ENCODE data around the gene PDGFB.
A peak's percentile ranks its signal among the peaks of the same experiment; 100 is the strongest.

Gene PDGFB

GRCh38 chr22:39238966-39239505 is 5.7 kb downstream of the PDGFB start:
- no peak for DNase-seq

GRCh38 chr22:39238561-39238960 is 6.2 kb downstream of the PDGFB start:
- no peak for DNase-seq

- no peak for DNase-seq
Measured at GRCh38 chr22:39238101-39238466, 6.7 kb downstream of the PDGFB start.

GRCh38 chr22:39237318-39238100 is 7.3 kb downstream of the PDGFB start:
- peak; percentile 45 for DNase-seq

GRCh38 chr22:39236321-39237317 is 8.2 kb downstream of the PDGFB start:
- DNase-seq, result peak; percentile 96

GRCh38 chr22:39234867-39235687 is 9.7 kb downstream of the PDGFB start:
- peak; percentile 43 for DNase-seq

GRCh38 chr22:39234472-39234787 is 10.4 kb downstream of the PDGFB start:
- DNase-seq, result peak; percentile 36

- no peak for DNase-seq
Measured at GRCh38 chr22:39233710-39234471, 10.9 kb downstream of the PDGFB start.

- DNase-seq, result no peak
Measured at GRCh38 chr22:39232806-39233709, 11.7 kb downstream of the PDGFB start.

- no peak for DNase-seq
Measured at GRCh38 chr22:39232246-39232645, 12.5 kb downstream of the PDGFB start.

GRCh38 chr22:39231197-39231950 is 13.4 kb downstream of the PDGFB start:
- DNase-seq, result no peak

GRCh38 chr22:39230261-39231196 is 14.3 kb downstream of the PDGFB start:
- DNase-seq, result no peak

GRCh38 chr22:39229688-39230260 is 15.0 kb downstream of the PDGFB start:
- DNase-seq, result no peak

GRCh38 chr22:39229075-39229474 is 15.7 kb downstream of the PDGFB start:
- DNase-seq, result no peak

GRCh38 chr22:39227542-39228272 is 17.1 kb downstream of the PDGFB start:
- DNase-seq, result no peak

GRCh38 chr22:39226353-39226752 is 18.4 kb downstream of the PDGFB start:
- DNase-seq, result no peak

- DNase-seq, result no peak
Measured at GRCh38 chr22:39225591-39225990, 19.2 kb downstream of the PDGFB start.

- no peak for DNase-seq
Measured at GRCh38 chr22:39224550-39224949, 20.2 kb downstream of the PDGFB start.
